GM19023 (cell line): ENCODE data around the gene ZNF135.

ENCODE experiments used
- ATAC-seq: cut with Tn5 transposase; IDR thresholded peaks from one replicate; pipeline ENCODE4 v1.9.1; 2021; ENCODE audit warnings: mild to moderate bottlenecking, moderate library complexity; ENCODE audit not compliant: unreplicated experiment

ZNF135 gene

GRCh38 chr19:58045411-58046050 is 13.6 kb upstream of the ZNF135 start:
- no peak for ATAC-seq

- ATAC-seq: no peak
Observed at GRCh38 chr19:58046856-58047255, 12.2 kb upstream of the ZNF135 start.

GRCh38 chr19:58047672-58048071 is 11.4 kb upstream of the ZNF135 start:
- no peak for ATAC-seq

- ATAC-seq: no peak
Observed at GRCh38 chr19:58052256-58052655, 6.8 kb upstream of the ZNF135 start.

GRCh38 chr19:58053480-58054156 is 5.5 kb upstream of the ZNF135 start:
- ATAC-seq: no peak

GRCh38 chr19:58054901-58055874 is 3.9 kb upstream of the ZNF135 start:
- no peak for ATAC-seq

GRCh38 chr19:58056261-58056660 is 2.8 kb upstream of the ZNF135 start:
- no peak for ATAC-seq

- no peak for ATAC-seq
Observed at GRCh38 chr19:58056861-58057260, 2.2 kb upstream of the ZNF135 start.

- no peak for ATAC-seq
Observed at GRCh38 chr19:58058467-58058866, 615 bp upstream of the ZNF135 start.

GRCh38 chr19:58059671-58060078 is 593 bp downstream of the ZNF135 start:
- ATAC-seq: no peak

- ATAC-seq: no peak
Observed at GRCh38 chr19:58060231-58060630, 1.1 kb downstream of the ZNF135 start.

- no peak for ATAC-seq
Observed at GRCh38 chr19:58063712-58064111, 4.6 kb downstream of the ZNF135 start.

GRCh38 chr19:58067240-58067912 is 8.3 kb downstream of the ZNF135 start:
- no peak for ATAC-seq

- no peak for ATAC-seq
Observed at GRCh38 chr19:58079792-58080191, 20.7 kb downstream of the ZNF135 start.

GRCh38 chr19:58083021-58083420 is 23.9 kb downstream of the ZNF135 start:
- no peak for ATAC-seq

GRCh38 chr19:58084596-58085347 is 25.7 kb downstream of the ZNF135 start:
- no peak for ATAC-seq

- ATAC-seq: no peak
Observed at GRCh38 chr19:58085348-58085875, 26.3 kb downstream of the ZNF135 start.

GRCh38 chr19:58086825-58087710 is 28.0 kb downstream of the ZNF135 start:
- no peak for ATAC-seq

- ATAC-seq: no peak
Observed at GRCh38 chr19:58088521-58089052, 29.5 kb downstream of the ZNF135 start.
